K562 (cell line): Measurements from ENCODE around the gene REX1BD. TPM values are rescaled to one million over a fixed set of nuclear protein-coding genes. Genes with fewer than 3 reads are reported as not detected.
A peak's percentile ranks its signal among the peaks of the same experiment; 100 is the strongest.

Experiments
- CEBPG ChIP-seq, 3 experiments: fragments of 200-800 bp in 1 of 3; sonication (Bioruptor generic) in 1 of 3; sonication (generic) in 1 of 3; formaldehyde crosslinking in 1 of 3; IDR thresholded peaks in 2 of 3; conservative IDR thresholded peaks in 1 of 3; 2 replicates each; pipeline versions ENCODE4 v1.6.1 to v1.8.0; 2016 to 2022; ENCODE audit warnings: missing compliant biosample characterization in 2 of 3, missing genetic modification characterization in 2 of 3, mild to moderate bottlenecking in 1 of 3, missing genetic modification reagents in 1 of 3
- KLF10 ChIP-seq: fragments of 250-450 bp; sonication (Bioruptor Pico); IDR thresholded peaks from 2 replicates; pipeline ENCODE4 v1.6.1; 2021; ENCODE audit warnings: matching md5 sums
- NFE2 ChIP-seq: IDR thresholded peaks from 2 replicates; pipeline ENCODE4 v1.6.1; 2014; ENCODE audit warnings: antibody characterized with exemption, low read depth
- PHTF2 ChIP-seq: fragments of 250-450 bp; sonication (Bioruptor Pico); IDR thresholded peaks from 2 replicates; pipeline ENCODE4 v1.5.0; 2021; ENCODE audit warnings: mild to moderate bottlenecking
- SMAD1 ChIP-seq: fragments of 150-350 bp; IDR thresholded peaks from 2 replicates; pipeline ENCODE4 v1.6.1; 2014; ENCODE audit warnings: low read length, low read depth; ENCODE audit not compliant: partially characterized antibody
- TAF9B ChIP-seq: fragments of 450-650 bp; IDR thresholded peaks from 2 replicates; pipeline ENCODE4 v1.6.1; 2018; ENCODE audit warnings: mild to moderate bottlenecking; ENCODE audit not compliant: partially characterized antibody
- ZNF184 ChIP-seq: sonication (generic); formaldehyde crosslinking; IDR thresholded peaks from 2 replicates; pipeline ENCODE4 v1.5.0; 2020; ENCODE audit warnings: missing genetic modification reagents
- ZNF41 ChIP-seq: fragments of 250-450 bp; sonication (Bioruptor Pico); conservative IDR thresholded peaks from 2 replicates; pipeline ENCODE4 v1.4.0; 2020; ENCODE audit warnings: mild to moderate bottlenecking
- ZNF57 ChIP-seq: fragments of 450-650 bp; formaldehyde crosslinking; IDR thresholded peaks from 2 replicates; pipeline ENCODE4 v1.4.0; 2020; ENCODE audit warnings: mild to moderate bottlenecking, moderate library complexity
- ZNF668 ChIP-seq: fragments of 250-450 bp; sonication (Bioruptor Pico); IDR thresholded peaks from 2 replicates; pipeline ENCODE4 v1.8.0; 2022; ENCODE audit warnings: mild to moderate bottlenecking, inconsistent platforms
- ZNF77 ChIP-seq: fragments of 250-450 bp; sonication (Bioruptor Pico); IDR thresholded peaks from 2 replicates; pipeline ENCODE4 v1.5.0; 2020
- polyA plus RNA-seq, 8 experiments: library from polyadenylated mRNA; depleted of rRNA in 4 of 8; stranded (reverse) in 5 of 8; unstranded in 3 of 8; fragments of >200 nt; fragmentation: Nextera tagmentation in 2 of 8; fragmentation: Illumina TruSeq in 1 of 8; extraction: Ambion mirVana in 2 of 8; extraction: Trizol in 1 of 8; gene quantifications; 2 replicates each; pipeline versions ENCODE4 v1.2.1 to v1.2.3, GENCODE V29; 2011 to 2014; ENCODE audit warnings: inconsistent platforms in 1 of 8, missing spikeins in 1 of 8
- total RNA-seq, 7 experiments: library from RNA; depleted of rRNA in 6 of 7; stranded (reverse); fragments of >200 nt in 6 of 7; fragmentation: Illumina TruSeq in 2 of 7; extraction: Trizol in 2 of 7; gene quantifications; 2 replicates each; pipeline versions ENCODE4 v1.2.1 to v1.2.3, GENCODE V29; 2011 to 2021; ENCODE audit warnings: low replicate concordance in 1 of 7
- TF ChIP-seq, protein P1 (sequence below), 2 experiments: fragments of 450-650 bp in 1 of 2; sonication (generic) in 1 of 2; formaldehyde crosslinking in 1 of 2; IDR thresholded peaks; 2 replicates each; pipeline versions ENCODE4 v1.7.1 to v1.9.0; 2016 to 2022; ENCODE audit warnings: inconsistent platforms in 1 of 2, mild to moderate bottlenecking in 1 of 2, missing genetic modification reagents in 1 of 2
- TF ChIP-seq, protein P2 (sequence below): IDR thresholded peaks from 3 replicates; pipeline ENCODE4 v1.6.1; 2011; ENCODE audit warnings: borderline replicate concordance, mild to moderate bottlenecking; ENCODE audit not compliant: insufficient read length, insufficient read depth
- TF ChIP-seq, protein P3 (sequence below), 2 experiments: IDR thresholded peaks; 2 replicates each; pipeline ENCODE4 v1.6.1; 2011; ENCODE audit warnings: borderline replicate concordance in 1 of 2, control low read depth in 1 of 2, low read depth in 1 of 2, low read length in 1 of 2, mild to moderate bottlenecking in 1 of 2, mixed read lengths in 1 of 2, moderate library complexity in 1 of 2; ENCODE audit not compliant: insufficient read depth in 1 of 2, insufficient read length in 1 of 2, poor library complexity in 1 of 2, severe bottlenecking in 1 of 2; ENCODE audit errors: extremely low read depth in 1 of 2
- TF ChIP-seq, protein P4 (sequence below): fragments of 250-450 bp; sonication (Bioruptor Pico); IDR thresholded peaks from 2 replicates; pipeline ENCODE4 v1.6.1; 2021; ENCODE audit warnings: mild to moderate bottlenecking

REX1BD gene
- total and polyA plus RNA-seq, 9 of the 15 experiments (the other 6 are each of a cell fraction or from before 2014, with no cell fraction given): 1.9 to 136 (median 13.8) TPM

DNA sequence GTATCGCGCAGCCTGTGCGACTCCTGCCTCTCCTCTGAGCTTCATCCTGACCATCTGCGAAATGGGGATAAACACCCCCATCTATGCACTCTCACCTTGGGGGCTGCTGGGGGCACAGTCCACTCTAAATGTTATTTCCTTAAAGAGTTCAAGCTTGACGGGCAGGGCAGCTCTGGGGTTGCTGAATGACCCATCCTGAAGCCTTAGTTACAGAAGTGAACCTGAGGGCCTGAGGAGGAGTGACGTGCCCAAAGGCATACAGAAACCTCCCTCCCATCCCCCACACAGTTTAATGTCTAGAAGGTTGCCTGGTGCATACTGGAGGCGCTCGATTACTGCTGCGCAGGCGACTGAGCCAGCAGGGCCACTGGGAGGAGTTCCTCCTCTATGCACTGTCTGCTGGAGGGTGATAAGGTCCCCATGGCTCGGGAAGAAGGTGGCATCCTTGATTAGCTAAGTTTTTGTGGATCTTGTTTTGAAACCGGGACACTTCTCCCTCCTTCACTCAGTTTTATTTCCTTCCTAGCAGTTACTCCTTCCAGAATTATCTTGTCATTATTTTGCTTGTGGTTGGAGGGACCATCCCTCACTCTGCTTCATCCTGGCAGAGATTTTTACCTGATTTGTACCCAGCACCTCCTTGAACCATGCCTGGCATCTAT, 44.7 kb upstream of the REX1BD start (continued):
- TF ChIP-seq, protein P1, sequence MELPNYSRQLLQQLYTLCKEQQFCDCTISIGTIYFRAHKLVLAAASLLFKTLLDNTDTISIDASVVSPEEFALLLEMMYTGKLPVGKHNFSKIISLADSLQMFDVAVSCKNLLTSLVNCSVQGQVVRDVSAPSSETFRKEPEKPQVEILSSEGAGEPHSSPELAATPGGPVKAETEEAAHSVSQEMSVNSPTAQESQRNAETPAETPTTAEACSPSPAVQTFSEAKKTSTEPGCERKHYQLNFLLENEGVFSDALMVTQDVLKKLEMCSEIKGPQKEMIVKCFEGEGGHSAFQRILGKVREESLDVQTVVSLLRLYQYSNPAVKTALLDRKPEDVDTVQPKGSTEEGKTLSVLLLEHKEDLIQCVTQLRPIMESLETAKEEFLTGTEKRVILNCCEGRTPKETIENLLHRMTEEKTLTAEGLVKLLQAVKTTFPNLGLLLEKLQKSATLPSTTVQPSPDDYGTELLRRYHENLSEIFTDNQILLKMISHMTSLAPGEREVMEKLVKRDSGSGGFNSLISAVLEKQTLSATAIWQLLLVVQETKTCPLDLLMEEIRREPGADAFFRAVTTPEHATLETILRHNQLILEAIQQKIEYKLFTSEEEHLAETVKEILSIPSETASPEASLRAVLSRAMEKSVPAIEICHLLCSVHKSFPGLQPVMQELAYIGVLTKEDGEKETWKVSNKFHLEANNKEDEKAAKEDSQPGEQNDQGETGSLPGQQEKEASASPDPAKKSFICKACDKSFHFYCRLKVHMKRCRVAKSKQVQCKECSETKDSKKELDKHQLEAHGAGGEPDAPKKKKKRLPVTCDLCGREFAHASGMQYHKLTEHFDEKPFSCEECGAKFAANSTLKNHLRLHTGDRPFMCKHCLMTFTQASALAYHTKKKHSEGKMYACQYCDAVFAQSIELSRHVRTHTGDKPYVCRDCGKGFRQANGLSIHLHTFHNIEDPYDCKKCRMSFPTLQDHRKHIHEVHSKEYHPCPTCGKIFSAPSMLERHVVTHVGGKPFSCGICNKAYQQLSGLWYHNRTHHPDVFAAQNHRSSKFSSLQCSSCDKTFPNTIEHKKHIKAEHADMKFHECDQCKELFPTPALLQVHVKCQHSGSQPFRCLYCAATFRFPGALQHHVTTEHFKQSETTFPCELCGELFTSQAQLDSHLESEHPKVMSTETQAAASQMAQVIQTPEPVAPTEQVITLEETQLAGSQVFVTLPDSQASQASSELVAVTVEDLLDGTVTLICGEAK (IDR thresholded peaks at IDR 0.05): no peak
- TF ChIP-seq, protein P1 (CRISPR knock-in tag; IDR thresholded peaks at IDR 0.05): no peak
- no peak for TF ChIP-seq ZNF184 (CRISPR knock-in tag)
- TF ChIP-seq SMAD1: peak; percentile 30
- TF ChIP-seq NFE2: peak; percentile 19; the same call in 1 of the 2 replicates
- TF ChIP-seq KLF10 (CRISPR knock-in tag): no peak
- no peak for TF ChIP-seq TAF9B
- TF ChIP-seq CEBPG (CRISPR knock-in tag; IDR thresholded peaks at IDR 0.05): no peak
- no peak; a peak in 1 of 4 replicates for TF ChIP-seq CEBPG (tag; conservative IDR thresholded peaks at IDR 0.05 in 1 of 2, IDR thresholded peaks at IDR 0.05 in 1 of 2)
- no peak for TF ChIP-seq ZNF57
- TF ChIP-seq ZNF668 (CRISPR knock-in tag): no peak
- TF ChIP-seq, protein P2, sequence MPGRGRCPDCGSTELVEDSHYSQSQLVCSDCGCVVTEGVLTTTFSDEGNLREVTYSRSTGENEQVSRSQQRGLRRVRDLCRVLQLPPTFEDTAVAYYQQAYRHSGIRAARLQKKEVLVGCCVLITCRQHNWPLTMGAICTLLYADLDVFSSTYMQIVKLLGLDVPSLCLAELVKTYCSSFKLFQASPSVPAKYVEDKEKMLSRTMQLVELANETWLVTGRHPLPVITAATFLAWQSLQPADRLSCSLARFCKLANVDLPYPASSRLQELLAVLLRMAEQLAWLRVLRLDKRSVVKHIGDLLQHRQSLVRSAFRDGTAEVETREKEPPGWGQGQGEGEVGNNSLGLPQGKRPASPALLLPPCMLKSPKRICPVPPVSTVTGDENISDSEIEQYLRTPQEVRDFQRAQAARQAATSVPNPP: no peak
- TF ChIP-seq, protein P3, sequence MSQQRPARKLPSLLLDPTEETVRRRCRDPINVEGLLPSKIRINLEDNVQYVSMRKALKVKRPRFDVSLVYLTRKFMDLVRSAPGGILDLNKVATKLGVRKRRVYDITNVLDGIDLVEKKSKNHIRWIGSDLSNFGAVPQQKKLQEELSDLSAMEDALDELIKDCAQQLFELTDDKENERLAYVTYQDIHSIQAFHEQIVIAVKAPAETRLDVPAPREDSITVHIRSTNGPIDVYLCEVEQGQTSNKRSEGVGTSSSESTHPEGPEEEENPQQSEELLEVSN (IDR thresholded peaks at IDR 0.05; ENCODE audit: borderline replicate concordance in 1 of 2, extremely low read depth in 1 of 2, insufficient read depth in 1 of 2, insufficient read length in 1 of 2, low read depth in 1 of 2, low read length in 1 of 2, poor library complexity in 1 of 2, severe bottlenecking in 1 of 2): peak in 1 of 2 experiments; percentile 33
- TF ChIP-seq, protein P4, sequence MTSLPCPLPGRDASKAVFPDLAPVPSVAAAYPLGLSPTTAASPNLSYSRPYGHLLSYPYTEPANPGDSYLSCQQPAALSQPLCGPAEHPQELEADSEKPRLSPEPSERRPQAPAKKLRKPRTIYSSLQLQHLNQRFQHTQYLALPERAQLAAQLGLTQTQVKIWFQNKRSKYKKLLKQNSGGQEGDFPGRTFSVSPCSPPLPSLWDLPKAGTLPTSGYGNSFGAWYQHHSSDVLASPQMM (CRISPR knock-in tag): no peak
- no peak for TF ChIP-seq ZNF41
- TF ChIP-seq ZNF77 (CRISPR knock-in tag): no peak
- no peak for TF ChIP-seq PHTF2 (CRISPR knock-in tag)
